ENCODE results near the gene NPPB.

- no peak for TF ChIP-seq CTCF (IDR thresholded peaks at IDR 0.05)
- TF ChIP-seq POLR2A (IDR thresholded peaks at IDR 0.05) = no peak
Observed at GRCh38 chr1:11869104-11869503, 10.4 kb upstream of the NPPB start.
